Stimulated activated CD8-positive, alpha-beta memory T cell treated with anti-CD3 and anti-CD28 coated beads, Interleukin-15, amount 100 ng/mL, for 24 hours (primary cell): ENCODE measurements around the gene MPC1L.

Experiments
- DNase-seq: peaks from one replicate; pipeline ENCODE4 v3.0.0-alpha.2; 2020; ENCODE audit warnings: low read depth

MPC1L gene

DNA sequence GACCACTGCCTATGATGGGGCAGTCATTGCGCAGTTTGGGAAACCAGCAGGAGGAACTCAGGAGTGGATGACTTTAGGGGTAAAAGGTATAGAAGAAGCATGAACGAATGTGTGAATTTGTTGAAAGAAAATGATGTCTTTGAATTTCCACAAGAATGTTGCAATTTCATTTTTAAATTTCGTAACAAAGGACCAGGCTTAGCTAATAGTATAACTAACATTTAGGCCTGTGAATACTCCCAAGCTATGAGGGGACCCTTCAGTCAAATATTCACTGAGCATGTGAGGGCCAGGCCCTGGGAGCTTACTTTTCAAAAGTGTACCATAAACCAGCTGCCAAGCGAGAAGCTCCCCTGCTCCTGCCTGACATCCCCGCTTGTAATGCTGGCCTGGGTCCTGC, 5.3 kb downstream of the MPC1L start:
- no peak for DNase-seq

DNA sequence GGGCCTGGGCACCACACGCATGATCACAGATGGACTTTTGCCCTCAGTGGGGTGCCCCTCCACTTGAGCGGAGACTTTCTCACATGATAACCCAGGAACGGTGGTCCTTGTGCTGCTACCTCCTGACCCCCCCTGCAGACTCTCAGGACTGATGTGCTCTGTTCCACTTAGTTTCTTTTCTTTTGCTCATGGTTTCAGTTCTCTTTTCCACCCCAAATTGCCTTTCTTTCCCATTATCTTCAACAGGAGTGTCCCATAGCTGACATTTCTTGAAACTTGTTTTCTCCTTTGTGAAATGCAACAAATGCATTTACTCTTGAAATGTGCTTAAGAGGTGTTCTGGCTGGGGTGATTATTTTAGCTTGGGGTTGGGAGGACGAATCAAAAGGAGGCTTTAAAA, 9.0 kb downstream of the MPC1L start:
- no peak for DNase-seq

DNA sequence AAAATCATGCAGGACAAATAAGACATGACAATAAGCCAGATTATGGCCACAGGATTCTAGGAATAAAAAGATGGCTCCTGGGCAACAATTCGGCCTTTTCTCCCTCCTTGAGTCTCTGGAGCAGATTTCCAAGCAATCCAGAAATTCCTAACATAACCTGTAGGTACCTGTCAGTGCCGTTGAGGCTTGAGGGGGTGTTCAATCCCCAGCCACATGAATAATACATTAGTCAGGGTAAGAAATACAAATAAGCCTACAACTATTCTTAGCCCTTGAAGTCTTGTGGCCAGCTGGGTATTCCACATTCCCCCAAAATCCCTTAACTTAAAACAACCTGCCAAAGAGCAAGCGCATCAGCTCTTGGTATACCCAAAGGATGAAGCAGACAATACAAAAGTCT, 14.5 kb downstream of the MPC1L start:
- no peak for DNase-seq

DNA sequence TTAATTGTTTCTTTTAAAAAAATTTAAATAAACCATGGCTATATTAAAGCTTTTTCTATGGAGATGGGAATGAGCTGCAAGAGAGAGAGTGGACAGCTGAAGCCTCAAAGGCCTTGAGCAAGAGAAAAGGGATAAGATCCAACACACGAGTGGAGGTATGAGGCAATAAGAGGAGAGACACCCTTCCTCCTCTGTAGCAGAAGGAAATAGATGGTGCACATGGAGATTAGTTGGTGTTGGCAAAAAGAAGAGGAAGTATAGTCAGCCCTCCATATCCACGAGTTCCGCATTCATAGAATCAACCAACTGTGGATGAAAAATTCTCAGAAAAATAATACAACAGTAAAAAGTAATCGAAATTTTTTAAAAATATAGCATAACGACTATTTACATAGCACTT, 20.9 kb downstream of the MPC1L start:
- DNase-seq, result no peak

DNA sequence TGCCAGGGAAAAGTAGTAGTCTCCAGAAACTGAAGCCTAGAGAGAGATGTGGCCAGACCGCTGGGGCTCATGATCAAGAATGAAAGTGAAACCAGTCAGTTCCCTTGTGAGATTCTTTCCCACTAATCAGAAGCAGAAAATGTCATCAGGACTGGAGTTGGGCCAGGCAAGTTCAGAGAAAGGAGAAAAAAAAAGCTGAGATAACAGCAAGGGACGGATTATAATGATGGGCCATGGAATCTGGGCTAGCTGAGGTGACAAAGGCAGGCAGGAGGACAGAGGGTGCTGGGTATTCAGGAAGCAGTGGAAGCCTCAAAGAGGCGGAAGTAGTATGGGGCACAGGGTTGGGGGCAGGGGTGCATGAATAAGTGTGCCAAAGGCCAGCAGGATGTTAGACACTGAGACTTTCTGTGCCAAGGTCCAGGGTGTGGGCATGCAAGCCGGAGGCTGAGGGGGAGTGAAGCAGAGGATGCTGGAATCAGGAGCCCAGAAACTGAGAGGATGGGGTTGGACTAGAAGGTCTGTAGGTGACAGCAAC, 21.7 kb downstream of the MPC1L start:
- peak; percentile 1 for DNase-seq

DNA sequence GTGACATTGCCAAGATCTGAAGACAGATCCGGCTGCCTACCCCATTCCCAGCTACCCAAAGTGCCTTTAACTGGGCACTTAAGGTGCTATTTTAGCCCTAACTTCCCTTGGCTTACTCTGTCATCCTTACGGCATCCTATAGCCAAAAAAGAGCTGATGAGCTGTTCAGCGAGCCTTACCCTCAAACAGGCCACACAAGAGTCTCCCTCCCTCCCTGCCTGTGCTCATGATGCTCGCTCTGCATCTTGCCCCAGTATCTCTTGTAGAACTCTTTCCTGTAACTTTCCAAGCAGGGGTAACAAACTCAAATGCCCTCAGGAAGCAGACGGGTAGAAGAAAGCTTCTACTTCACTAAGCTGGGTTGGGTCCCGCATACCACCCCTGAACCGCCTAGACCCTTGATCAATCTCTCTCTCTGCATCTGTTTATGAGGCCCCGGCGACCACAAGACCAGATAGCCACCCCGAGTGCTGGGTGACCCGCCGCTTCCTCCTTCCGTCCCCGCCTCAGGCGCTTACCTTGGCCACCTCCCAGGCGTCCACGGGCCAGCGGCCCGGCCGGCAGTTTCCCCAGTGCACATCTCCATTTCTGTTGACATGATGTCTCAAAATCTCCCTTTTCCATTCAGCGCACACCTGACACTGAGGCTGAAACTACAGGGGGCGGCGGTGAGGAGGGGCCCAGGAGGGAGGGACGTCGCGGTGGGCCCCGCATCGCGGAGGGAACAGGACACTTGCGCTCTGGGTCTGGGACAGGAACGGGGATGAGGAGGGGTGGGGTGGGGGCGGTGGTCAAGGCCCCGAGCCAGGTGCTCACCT, 23.5 kb downstream of the MPC1L start:
- DNase-seq, result peak; percentile 3

DNA sequence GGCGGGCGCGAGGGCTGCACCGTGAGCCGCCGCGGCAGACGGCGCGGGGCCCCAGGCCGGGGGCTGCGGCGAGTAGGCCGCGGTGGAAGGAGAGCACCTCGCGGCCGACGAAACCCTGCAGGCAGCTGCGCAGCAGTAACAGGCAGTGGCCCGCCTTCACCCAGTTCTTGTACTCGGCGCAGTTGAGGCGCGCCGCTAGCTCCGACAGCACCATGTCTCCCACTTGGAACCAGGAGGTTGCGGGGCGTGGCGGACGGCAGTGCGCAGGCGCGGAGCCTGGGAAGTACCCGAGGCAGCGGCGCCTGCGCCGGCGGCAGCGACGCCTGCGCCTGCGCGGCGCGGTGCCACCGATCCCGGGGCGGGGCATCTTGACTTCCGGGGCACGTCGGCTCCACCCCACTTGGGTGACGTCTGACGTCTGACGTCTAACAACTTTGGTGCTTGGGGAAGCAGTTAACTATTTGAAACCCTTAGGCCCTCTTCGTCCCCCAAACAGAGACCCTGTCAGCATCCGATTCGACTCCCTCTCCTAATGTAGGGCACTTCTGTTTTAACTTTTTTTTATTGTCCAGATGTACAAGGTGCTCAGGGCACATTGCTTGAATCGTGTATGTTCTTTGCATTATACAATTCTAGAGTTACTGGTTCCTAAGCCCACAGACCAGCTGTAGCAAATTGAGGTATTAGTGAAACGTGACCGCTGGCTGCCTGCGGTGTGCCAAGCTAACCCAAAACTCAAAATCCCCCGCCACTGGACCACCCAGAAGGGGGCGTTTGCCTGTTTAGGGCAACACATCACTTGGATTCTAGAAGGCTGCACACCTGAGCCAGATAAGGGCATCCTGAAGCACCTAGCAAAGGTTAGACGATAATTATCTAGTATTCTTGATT, 24.3 kb downstream of the MPC1L start, which contains the start of gene CXorf38:
CXorf38 (minus strand) TSS at position 255 of the 891 bp plus-strand sequence; CDS start at position 214, 41 bp downstream.
- DNase-seq, result peak; percentile 76

DNA sequence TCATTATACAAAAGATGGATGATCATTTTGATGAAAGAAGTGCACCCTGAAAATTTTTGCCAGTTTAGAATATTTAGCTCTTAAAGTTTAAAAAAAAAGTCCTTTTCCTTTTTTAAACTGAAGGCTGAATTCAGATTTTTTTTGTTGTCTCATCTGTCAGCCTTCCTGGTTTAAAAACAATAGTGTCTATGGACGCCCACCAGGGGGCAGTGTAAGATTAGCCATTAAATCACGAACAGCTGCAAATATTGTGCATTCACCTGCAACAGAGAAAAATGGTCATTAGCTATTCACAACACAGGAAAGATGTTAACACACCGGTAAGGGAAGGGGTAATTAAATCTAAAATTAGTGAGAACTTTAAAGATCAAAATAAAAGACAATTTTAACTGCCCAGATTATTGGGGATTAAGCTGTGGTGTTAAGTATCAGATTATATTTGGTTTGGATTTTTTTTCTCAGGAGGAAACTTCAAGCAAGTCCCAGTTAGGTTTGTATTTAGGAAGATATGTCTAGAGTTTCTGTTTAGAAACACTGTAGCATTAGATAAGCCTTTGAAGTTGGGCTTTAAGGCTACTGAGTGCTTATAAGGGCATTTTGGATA, 28.5 kb downstream of the MPC1L start:
- peak; percentile 6 for DNase-seq

DNA sequence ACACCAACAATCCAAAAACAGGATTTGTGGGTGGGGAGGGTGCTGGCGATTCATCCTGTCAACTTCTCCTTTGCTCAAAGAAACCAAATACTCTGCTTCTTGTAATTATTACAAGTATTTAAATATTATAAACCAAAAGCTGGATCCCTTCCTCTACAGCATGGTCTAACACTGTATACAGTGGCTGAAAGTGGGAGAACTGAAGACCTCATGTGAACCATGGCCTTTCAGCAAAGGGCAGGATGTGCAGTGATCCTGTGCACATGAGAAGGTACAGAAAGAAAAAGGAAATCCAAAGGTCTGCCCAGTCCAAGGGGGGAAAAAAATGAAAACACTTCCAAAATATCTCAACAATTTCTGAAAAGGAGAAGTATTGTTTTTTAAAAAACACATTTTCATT, 29.4 kb downstream of the MPC1L start:
- no peak for DNase-seq

DNA sequence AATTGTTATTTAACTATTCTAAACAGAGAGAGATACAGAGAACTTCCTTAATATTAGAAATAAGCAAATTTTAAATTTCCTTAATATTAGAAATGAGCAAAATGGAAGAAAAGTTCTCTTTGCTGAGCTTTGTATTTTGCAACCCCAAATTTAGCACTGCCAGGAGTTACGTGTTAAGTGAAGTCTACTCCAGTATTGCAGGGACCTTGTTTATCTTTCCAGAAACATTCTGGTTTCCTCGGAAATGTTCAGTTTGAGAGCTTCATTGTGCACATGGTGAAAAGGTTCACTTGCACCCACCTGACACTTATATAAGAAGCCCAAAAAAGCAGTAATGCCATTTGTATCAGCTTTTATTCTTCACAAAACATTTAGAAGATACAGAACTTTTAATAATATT, 30.3 kb downstream of the MPC1L start:
- DNase-seq, result no peak

DNA sequence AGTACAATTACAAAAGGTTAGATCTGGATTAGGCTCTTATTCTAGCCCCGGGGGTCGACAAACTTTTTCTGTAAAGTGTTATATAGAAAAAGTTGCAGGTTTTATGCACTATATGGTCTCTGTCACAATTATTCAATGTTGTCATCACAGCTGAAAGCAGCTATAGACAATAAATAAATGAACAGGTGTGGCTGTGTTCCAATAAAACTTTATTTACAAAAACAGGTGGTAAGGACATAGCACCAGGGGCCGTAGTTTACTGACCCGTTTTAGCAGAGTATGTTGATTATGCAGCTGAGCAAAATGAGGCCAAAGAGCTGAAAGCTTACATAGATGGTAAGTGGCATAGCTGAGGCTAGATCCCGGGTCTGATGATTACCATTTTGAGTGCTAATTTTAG, 37.2 kb downstream of the MPC1L start:
- no peak for DNase-seq

DNA sequence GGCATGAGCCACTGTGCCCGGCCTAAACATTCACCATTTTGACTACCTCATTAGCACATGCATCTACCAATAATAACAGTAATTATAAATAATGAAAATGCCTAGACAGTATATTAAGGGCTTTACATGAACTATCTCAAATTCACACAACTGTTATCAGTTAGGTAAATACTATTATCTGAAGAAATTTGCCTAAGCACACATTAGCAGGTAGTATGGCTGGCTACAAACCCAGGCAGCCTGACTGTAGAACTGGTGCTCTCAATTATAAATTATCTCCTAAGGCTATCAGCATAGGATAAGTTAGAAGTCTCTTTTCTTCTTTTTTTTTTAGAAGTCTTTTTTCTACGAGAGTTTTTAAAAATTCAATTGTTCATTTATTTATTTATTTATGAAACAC, 38.3 kb downstream of the MPC1L start:
- DNase-seq, result no peak

DNA sequence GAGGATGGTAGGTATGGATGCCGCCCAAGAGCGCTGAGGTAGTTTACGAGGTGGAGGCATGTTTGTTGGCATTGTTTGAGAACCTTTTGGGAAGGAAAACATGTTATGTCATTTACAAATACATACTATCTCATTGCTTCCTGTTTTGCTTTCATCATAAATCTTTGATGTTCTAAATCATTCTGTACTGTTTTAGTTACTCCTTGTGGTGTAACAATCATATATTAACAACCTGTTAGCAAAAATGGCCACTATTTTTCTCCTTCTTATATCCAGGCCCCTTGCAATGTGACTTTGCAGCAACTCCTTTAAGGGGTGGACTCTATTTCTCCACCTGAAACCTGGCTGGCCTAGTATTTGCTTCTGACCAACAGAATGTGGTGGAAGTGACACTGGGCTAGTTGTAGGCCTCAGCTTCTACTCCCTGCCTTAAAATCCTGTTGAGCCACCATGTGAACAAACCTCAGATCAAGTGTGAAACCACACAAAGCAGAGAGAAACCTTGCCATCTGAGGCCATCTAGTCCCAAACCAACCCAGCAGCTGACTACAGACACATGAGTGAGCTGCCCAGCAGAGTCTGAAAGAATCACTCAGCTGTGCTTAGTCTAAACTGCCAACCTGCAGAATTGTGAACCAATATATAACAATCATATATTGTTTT, 40.0 kb downstream of the MPC1L start:
- no peak for DNase-seq

DNA sequence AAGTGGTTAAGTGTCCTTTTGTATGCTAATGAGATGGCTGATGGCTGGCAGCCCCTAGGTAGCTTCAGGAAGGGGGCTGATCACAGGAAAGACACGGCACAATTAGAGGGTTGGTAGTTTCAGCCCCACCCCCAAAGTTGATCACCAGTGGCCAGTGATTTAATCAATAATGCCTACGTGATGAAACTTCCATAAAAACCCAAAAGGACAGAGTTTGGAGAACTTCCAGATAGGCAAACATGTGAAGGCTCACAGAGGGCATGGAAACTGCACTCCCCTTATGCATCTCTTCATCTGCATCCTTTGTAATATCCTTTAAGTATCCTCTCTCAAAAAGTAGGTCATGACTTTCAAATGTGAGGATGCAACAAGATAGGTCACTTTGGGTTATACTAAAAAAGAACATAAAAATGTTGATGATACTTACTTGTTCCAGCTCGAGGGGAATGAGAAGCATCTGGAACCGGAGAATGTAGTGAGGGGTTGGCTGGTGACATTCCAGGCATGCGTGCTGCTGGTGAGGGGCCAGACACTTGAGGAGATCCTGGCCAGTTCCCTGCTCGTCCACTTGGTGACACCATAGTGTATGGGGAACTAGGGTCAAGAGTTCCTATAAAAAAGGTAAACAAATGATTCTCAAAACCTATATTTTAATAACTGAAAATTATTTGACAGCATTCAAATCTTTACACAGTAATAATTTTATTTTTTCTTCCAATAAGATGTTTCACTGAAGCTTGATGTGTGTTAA, 40.8 kb downstream of the MPC1L start:
- DNase-seq, result no peak

DNA sequence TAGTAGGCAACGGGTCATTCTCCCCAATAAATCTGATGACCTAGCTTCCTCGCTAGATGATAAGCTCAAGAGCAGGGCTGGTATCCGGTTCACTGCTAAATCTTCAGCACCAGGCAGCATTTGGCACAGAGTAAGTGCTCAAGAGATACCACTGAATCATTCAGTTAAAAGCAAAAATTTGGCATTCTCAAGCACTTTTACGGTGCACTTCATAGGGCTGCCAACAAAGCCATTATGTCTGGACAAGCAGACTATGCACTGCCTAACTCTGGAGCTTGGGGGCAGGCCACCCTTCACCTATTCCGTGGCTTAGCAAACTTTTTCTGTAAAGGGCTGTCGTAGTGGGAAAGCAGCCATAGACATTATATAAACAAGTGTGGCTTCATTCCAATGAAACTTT, 47.9 kb downstream of the MPC1L start:
- DNase-seq, result no peak
